Subcutaneous adipose tissue (tissue), 4 donors: ENCODE data around the gene TMEM63C. TPM values are rescaled to one million over a fixed set of nuclear protein-coding genes. Genes with fewer than 3 reads are reported as not detected.

Experiments used
- CTCF ChIP-seq: fragments of 450-650 bp; IDR thresholded peaks from one replicate; pipeline ENCODE4 v1.5.1; 2016; ENCODE audit warnings: low read depth, mild to moderate bottlenecking, control low read depth, antibody characterized with exemption, moderate library complexity
- total RNA-seq, 4 donors: library from RNA; depleted of rRNA; stranded (reverse); fragments of >200 nt; gene quantifications; one replicate each; pipeline ENCODE4 v1.1.0, GENCODE V29; 2016

The TMEM63C gene
- total RNA-seq, 4 donors from 2014 or later: 0.17 TPM; not detected in 3

- TF ChIP-seq CTCF: no peak
Measured at GRCh38 chr14:77266336-77266735, 84.7 kb downstream of the TMEM63C start.

- TF ChIP-seq CTCF: no peak
Measured at GRCh38 chr14:77267937-77268699, 86.5 kb downstream of the TMEM63C start.

GRCh38 chr14:77268989-77269600, 87.5 kb downstream of the TMEM63C start:
- no peak for TF ChIP-seq CTCF

GRCh38 chr14:77270361-77271112, 88.9 kb downstream of the TMEM63C start:
- no peak for TF ChIP-seq CTCF

- TF ChIP-seq CTCF: no peak
Measured at GRCh38 chr14:77271113-77271710, 89.6 kb downstream of the TMEM63C start, which contains the start of gene NGB. Gene NGB (minus strand): TSS chr14:77271206. CDS start chr14:77270937, 269 bp downstream.

GRCh38 chr14:77272261-77272660, 90.7 kb downstream of the TMEM63C start:
- no peak for TF ChIP-seq CTCF
